HepG2 (cell line): Measurements from ENCODE around the gene GNL2. TPM values are rescaled to one million over a fixed set of nuclear protein-coding genes. Genes with fewer than 3 reads are reported as not detected.
A peak's percentile ranks its signal among the peaks of the same experiment; 100 is the strongest.

Experiments
- CAMTA2 ChIP-seq: sonication (generic); formaldehyde crosslinking; IDR thresholded peaks from 2 replicates; pipeline ENCODE4 v1.4.0; 2020; ENCODE audit warnings: mild to moderate bottlenecking, missing genetic modification reagents, borderline replicate concordance
- CREB1 ChIP-seq, 2 experiments: fragments of 450-650 bp in 1 of 2; IDR thresholded peaks; 2 replicates each; pipeline ENCODE4 v1.6.1; 2016 to 2017; ENCODE audit warnings: control low read depth in 1 of 2, mild to moderate bottlenecking in 1 of 2, missing compliant biosample characterization in 1 of 2, missing genetic modification characterization in 1 of 2
- NR2C2 ChIP-seq: sonication (generic); formaldehyde crosslinking; IDR thresholded peaks from 2 replicates; pipeline ENCODE4 v1.4.0; 2020; ENCODE audit warnings: missing genetic modification reagents, mild to moderate bottlenecking, moderate library complexity, borderline replicate concordance
- POLR2AphosphoS5 ChIP-seq: IDR thresholded peaks from 2 replicates; pipeline ENCODE4 v1.6.1; 2012; ENCODE audit warnings: low read depth, low read length
- SAFB2 ChIP-seq: sonication (generic); formaldehyde crosslinking; IDR thresholded peaks from 2 replicates; pipeline ENCODE4 v1.5.1; 2020; ENCODE audit warnings: missing genetic modification reagents, low read depth, mild to moderate bottlenecking, borderline replicate concordance
- SCMH1 ChIP-seq: sonication (generic); formaldehyde crosslinking; IDR thresholded peaks from 2 replicates; pipeline ENCODE4 v1.9.0; 2021; ENCODE audit warnings: missing genetic modification reagents, mild to moderate bottlenecking, borderline replicate concordance
- TBL1XR1 ChIP-seq: fragments of 150-350 bp; IDR thresholded peaks from 2 replicates; pipeline ENCODE4 v1.6.1; 2014; ENCODE audit warnings: borderline replicate concordance, low read length; ENCODE audit not compliant: partially characterized antibody
- ZNF431 ChIP-seq: sonication (generic); formaldehyde crosslinking; IDR thresholded peaks from 2 replicates; pipeline ENCODE4 v1.9.0; 2022; ENCODE audit warnings: missing genetic modification reagents, low read depth, mild to moderate bottlenecking, borderline replicate concordance
- ZNF841 ChIP-seq: sonication (generic); formaldehyde crosslinking; IDR thresholded peaks from 2 replicates; pipeline ENCODE4 v1.8.1; 2023; ENCODE audit warnings: missing genetic modification reagents, borderline replicate concordance
- polyA plus RNA-seq, 8 experiments: library from polyadenylated mRNA; depleted of rRNA in 3 of 8; stranded (reverse) in 7 of 8; unstranded in 1 of 8; fragments of >200 nt; fragmentation: Illumina TruSeq in 4 of 8; extraction: Trizol in 4 of 8; gene quantifications; 2 replicates each; pipeline versions ENCODE4 v1.2.1 to v1.2.3, GENCODE V29; 2011 to 2016; ENCODE audit warnings: low read depth in 4 of 8, missing spikeins in 1 of 8, mixed read lengths in 1 of 8; ENCODE audit not compliant: insufficient read depth in 1 of 8
- total RNA-seq, 5 experiments: library from RNA; depleted of rRNA; stranded (reverse); fragments of >200 nt; fragmentation: Illumina TruSeq; extraction: Trizol; gene quantifications; 2 replicates each; pipeline ENCODE4 v1.2.3, GENCODE V29; 2016; ENCODE audit warnings: low read depth in 1 of 5
- TF ChIP-seq, protein P1 (sequence below): IDR thresholded peaks from 2 replicates; pipeline ENCODE4 v1.6.1; 2016; ENCODE audit warnings: mild to moderate bottlenecking
- TF ChIP-seq, protein P2 (sequence below): sonication (generic); formaldehyde crosslinking; IDR thresholded peaks from 2 replicates; pipeline ENCODE4 v1.8.1; 2023; ENCODE audit warnings: mild to moderate bottlenecking, missing genetic modification reagents
- TF ChIP-seq, protein P3 (sequence below): sonication (generic); formaldehyde crosslinking; IDR thresholded peaks from 2 replicates; pipeline ENCODE4 v1.5.1; 2020; ENCODE audit warnings: missing genetic modification reagents, mild to moderate bottlenecking, borderline replicate concordance
- TF ChIP-seq, protein P4 (sequence below): sonication (generic); formaldehyde crosslinking; IDR thresholded peaks from 2 replicates; pipeline ENCODE4 v1.9.0; 2022; ENCODE audit warnings: low read depth, missing genetic modification reagents
- TF ChIP-seq, protein P5 (sequence below), 2 experiments: sonication (generic) in 1 of 2; formaldehyde crosslinking in 1 of 2; IDR thresholded peaks; 2 replicates each; pipeline versions ENCODE4 v1.4.0 to v1.6.1; 2018 to 2020; ENCODE audit warnings: missing genetic modification reagents in 2 of 2, borderline replicate concordance in 1 of 2, low read depth in 1 of 2, mild to moderate bottlenecking in 1 of 2, missing biosample characterization in 1 of 2
- TF ChIP-seq, protein P6 (sequence below): sonication (generic); formaldehyde crosslinking; IDR thresholded peaks from 2 replicates; pipeline ENCODE4 v1.5.0; 2020; ENCODE audit warnings: missing genetic modification reagents

GNL2 gene
- total and polyA plus RNA-seq, 2 of the 13 experiments (the other 11 are each of a cell fraction or from before 2014, with no cell fraction given): 32.1 to 72.1 TPM

DNA sequence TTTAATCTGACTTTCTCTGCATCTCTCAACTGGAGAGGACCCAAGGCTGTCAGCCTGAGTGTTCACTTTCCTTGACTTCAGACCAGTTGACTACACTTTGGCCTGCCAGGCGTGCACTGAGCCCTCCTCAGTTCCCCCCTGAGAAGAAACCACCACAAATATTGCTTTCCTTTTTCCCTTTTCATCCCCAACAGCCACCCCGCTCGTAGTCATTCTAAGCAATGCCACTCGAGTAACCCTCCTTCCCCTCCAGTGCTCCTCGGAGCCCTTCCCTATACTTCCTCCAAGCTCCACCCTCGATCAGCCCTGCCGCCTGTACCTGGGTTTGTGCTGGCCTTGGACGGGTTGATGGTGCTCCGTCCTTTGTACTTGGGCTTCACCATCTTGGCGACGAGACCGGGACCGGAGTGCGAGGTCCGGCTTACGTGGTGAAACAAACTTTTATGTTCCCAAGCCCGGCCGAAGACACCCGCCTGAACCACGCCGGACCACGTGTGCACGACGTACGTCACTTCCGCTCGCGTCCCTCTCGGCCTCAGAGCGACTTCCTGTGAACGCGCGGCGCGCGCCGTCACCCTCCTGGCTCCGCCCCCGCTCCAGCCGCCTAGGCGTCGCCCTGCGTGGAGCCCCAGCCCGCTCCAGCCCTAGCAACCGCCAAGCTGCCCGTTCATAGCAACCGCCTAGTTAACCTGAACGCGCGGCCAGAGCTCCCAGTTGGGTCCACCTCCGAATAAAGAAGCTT lies at the start of gene GNL2 (continued):
- no peak for TF ChIP-seq SCMH1 (CRISPR knock-in tag)
- no peak for TF ChIP-seq TBL1XR1
- TF ChIP-seq CREB1 (IDR thresholded peaks at IDR 0.05): peak; percentile 96
- peak; percentile 98 for TF ChIP-seq CREB1 (CRISPR knock-in tag; IDR thresholded peaks at IDR 0.05)
- TF ChIP-seq POLR2AphosphoS5: peak; percentile 93
- TF ChIP-seq, protein P1, sequence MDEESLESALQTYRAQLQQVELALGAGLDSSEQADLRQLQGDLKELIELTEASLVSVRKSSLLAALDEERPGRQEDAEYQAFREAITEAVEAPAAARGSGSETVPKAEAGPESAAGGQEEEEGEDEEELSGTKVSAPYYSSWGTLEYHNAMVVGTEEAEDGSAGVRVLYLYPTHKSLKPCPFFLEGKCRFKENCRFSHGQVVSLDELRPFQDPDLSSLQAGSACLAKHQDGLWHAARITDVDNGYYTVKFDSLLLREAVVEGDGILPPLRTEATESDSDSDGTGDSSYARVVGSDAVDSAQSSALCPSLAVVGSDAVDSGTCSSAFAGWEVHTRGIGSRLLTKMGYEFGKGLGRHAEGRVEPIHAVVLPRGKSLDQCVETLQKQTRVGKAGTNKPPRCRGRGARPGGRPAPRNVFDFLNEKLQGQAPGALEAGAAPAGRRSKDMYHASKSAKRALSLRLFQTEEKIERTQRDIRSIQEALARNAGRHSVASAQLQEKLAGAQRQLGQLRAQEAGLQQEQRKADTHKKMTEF (CRISPR knock-in tag): peak; percentile 75; the same call in 1 of the 2 replicates
- TF ChIP-seq ZNF841: no peak
- peak; percentile 61 for TF ChIP-seq NR2C2
- TF ChIP-seq, protein P2, sequence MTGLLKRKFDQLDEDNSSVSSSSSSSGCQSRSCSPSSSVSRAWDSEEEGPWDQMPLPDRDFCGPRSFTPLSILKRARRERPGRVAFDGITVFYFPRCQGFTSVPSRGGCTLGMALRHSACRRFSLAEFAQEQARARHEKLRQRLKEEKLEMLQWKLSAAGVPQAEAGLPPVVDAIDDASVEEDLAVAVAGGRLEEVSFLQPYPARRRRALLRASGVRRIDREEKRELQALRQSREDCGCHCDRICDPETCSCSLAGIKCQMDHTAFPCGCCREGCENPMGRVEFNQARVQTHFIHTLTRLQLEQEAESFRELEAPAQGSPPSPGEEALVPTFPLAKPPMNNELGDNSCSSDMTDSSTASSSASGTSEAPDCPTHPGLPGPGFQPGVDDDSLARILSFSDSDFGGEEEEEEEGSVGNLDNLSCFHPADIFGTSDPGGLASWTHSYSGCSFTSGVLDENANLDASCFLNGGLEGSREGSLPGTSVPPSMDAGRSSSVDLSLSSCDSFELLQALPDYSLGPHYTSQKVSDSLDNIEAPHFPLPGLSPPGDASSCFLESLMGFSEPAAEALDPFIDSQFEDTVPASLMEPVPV (CRISPR knock-in tag): peak; percentile 55; the same call in 1 of the 2 replicates
- TF ChIP-seq, protein P3, sequence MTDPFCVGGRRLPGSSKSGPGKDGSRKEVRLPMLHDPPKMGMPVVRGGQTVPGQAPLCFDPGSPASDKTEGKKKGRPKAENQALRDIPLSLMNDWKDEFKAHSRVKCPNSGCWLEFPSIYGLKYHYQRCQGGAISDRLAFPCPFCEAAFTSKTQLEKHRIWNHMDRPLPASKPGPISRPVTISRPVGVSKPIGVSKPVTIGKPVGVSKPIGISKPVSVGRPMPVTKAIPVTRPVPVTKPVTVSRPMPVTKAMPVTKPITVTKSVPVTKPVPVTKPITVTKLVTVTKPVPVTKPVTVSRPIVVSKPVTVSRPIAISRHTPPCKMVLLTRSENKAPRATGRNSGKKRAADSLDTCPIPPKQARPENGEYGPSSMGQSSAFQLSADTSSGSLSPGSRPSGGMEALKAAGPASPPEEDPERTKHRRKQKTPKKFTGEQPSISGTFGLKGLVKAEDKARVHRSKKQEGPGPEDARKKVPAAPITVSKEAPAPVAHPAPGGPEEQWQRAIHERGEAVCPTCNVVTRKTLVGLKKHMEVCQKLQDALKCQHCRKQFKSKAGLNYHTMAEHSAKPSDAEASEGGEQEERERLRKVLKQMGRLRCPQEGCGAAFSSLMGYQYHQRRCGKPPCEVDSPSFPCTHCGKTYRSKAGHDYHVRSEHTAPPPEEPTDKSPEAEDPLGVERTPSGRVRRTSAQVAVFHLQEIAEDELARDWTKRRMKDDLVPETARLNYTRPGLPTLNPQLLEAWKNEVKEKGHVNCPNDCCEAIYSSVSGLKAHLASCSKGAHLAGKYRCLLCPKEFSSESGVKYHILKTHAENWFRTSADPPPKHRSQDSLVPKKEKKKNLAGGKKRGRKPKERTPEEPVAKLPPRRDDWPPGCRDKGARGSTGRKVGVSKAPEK (CRISPR knock-in tag): 0 out of 2 replicates have a peak, but pooled peaks have one; percentile 24
- TF ChIP-seq, protein P4, sequence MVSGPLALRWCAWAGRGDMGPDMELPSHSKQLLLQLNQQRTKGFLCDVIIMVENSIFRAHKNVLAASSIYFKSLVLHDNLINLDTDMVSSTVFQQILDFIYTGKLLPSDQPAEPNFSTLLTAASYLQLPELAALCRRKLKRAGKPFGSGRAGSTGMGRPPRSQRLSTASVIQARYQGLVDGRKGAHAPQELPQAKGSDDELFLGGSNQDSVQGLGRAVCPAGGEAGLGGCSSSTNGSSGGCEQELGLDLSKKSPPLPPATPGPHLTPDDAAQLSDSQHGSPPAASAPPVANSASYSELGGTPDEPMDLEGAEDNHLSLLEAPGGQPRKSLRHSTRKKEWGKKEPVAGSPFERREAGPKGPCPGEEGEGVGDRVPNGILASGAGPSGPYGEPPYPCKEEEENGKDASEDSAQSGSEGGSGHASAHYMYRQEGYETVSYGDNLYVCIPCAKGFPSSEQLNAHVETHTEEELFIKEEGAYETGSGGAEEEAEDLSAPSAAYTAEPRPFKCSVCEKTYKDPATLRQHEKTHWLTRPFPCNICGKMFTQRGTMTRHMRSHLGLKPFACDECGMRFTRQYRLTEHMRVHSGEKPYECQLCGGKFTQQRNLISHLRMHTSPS (CRISPR knock-in tag): 0 out of 2 replicates have a peak, but pooled peaks have one; percentile 25
- 0 out of 2 replicates have a peak, but pooled peaks have one; percentile 54 for TF ChIP-seq CAMTA2
- no peak for TF ChIP-seq SAFB2 (CRISPR knock-in tag)
- TF ChIP-seq ZNF431 (CRISPR knock-in tag): no peak
- TF ChIP-seq, protein P5, sequence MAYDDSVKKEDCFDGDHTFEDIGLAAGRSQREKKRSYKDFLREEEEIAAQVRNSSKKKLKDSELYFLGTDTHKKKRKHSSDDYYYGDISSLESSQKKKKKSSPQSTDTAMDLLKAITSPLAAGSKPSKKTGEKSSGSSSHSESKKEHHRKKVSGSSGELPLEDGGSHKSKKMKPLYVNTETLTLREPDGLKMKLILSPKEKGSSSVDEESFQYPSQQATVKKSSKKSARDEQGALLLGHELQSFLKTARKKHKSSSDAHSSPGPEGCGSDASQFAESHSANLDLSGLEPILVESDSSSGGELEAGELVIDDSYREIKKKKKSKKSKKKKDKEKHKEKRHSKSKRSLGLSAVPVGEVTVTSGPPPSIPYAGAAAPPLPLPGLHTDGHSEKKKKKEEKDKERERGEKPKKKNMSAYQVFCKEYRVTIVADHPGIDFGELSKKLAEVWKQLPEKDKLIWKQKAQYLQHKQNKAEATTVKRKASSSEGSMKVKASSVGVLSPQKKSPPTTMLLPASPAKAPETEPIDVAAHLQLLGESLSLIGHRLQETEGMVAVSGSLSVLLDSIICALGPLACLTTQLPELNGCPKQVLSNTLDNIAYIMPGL (CRISPR knock-in tag; IDR thresholded peaks at IDR 0.05; ENCODE audit: borderline replicate concordance in 1 of 2, low read depth in 1 of 2): peak in 1 of 2 experiments; percentile 30; a peak in 1 of 4 replicates
- TF ChIP-seq, protein P6, sequence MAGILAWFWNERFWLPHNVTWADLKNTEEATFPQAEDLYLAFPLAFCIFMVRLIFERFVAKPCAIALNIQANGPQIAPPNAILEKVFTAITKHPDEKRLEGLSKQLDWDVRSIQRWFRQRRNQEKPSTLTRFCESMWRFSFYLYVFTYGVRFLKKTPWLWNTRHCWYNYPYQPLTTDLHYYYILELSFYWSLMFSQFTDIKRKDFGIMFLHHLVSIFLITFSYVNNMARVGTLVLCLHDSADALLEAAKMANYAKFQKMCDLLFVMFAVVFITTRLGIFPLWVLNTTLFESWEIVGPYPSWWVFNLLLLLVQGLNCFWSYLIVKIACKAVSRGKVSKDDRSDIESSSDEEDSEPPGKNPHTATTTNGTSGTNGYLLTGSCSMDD (CRISPR knock-in tag): no peak
